Mesothelial cell of epicardium (in vitro differentiated cells): Measurements from ENCODE around the gene PLK1. TPM values are rescaled to one million over a fixed set of nuclear protein-coding genes. Genes with fewer than 3 reads are reported as not detected.

Experiments
- DNase-seq, 2 experiments: peaks; one replicate each; pipeline ENCODE4 v3.0.0; 2021; ENCODE audit warnings: low spot score in 2 of 2; ENCODE audit not compliant: unreplicated experiment in 2 of 2
- H3K27ac Mint-ChIP-seq: 2 replicates; pipeline ENCODE4 v1.8.0; 2021; ENCODE audit warnings: mixed read lengths
- H3K27me3 Mint-ChIP-seq: 2 replicates; pipeline ENCODE4 v1.8.0; 2021; ENCODE audit warnings: low read depth, mixed read lengths
- H3K36me3 Mint-ChIP-seq: 2 replicates; pipeline ENCODE4 v1.8.0; 2021; ENCODE audit warnings: mixed read lengths
- H3K4me1 Mint-ChIP-seq: 2 replicates; pipeline ENCODE4 v1.8.0; 2021; ENCODE audit warnings: mixed read lengths
- H3K4me3 Mint-ChIP-seq: 2 replicates; pipeline ENCODE4 v1.8.0; 2021; ENCODE audit warnings: mild to moderate bottlenecking, moderate library complexity, mixed read lengths
- H3K9me3 Mint-ChIP-seq: 2 replicates; pipeline ENCODE4 v1.8.0; 2021; ENCODE audit warnings: mixed read lengths
- total RNA-seq: library from RNA; stranded (reverse); gene quantifications from 3 replicates; pipeline ENCODE4 v1.2.1, GENCODE V29; 2021
- TF ChIP-seq, protein P1 (sequence below): fragments of 200-600 bp; sonication (generic); IDR thresholded peaks from one replicate; pipeline ENCODE4 v1.5.0; 2021; ENCODE audit warnings: antibody characterized with exemption; ENCODE audit not compliant: unreplicated experiment

PLK1 gene
- total RNA-seq, 1 donor from 2014 or later = 23.8 TPM

DNA sequence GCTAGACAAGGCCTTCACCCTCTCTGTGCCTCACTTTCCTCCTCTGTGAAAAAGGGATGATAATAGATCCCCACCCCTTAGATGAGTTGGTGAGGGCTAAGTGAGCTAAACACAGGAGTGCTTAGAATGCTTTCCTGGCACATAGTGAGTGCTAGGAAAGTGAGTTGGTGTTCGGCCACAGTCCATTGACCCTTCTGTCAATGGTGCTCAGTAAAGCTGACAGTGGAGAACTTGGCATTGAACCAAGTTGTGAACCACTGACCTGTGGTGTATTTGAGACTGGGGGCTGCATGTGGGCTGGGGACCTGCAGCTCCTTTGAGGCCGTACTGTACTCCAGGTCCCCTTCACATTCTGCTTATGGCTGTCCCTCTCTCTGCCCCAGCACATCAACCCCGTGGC is 4.8 kb downstream of the PLK1 start:
- H3K36me3 Mint-ChIP-seq = peaks cover 30% of the 10 kb centered on the region
- H3K4me3 Mint-ChIP-seq = no peak overlapping the region
- TF ChIP-seq, protein P1, sequence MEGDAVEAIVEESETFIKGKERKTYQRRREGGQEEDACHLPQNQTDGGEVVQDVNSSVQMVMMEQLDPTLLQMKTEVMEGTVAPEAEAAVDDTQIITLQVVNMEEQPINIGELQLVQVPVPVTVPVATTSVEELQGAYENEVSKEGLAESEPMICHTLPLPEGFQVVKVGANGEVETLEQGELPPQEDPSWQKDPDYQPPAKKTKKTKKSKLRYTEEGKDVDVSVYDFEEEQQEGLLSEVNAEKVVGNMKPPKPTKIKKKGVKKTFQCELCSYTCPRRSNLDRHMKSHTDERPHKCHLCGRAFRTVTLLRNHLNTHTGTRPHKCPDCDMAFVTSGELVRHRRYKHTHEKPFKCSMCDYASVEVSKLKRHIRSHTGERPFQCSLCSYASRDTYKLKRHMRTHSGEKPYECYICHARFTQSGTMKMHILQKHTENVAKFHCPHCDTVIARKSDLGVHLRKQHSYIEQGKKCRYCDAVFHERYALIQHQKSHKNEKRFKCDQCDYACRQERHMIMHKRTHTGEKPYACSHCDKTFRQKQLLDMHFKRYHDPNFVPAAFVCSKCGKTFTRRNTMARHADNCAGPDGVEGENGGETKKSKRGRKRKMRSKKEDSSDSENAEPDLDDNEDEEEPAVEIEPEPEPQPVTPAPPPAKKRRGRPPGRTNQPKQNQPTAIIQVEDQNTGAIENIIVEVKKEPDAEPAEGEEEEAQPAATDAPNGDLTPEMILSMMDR = no peak
- no peak for DNase-seq
- no peaks in the 10 kb centered on the region for H3K27me3 Mint-ChIP-seq
- H3K27ac Mint-ChIP-seq = no peak overlapping the region
- H3K4me1 Mint-ChIP-seq = peaks cover 18% of the 10 kb centered on the region
- no peaks in the 10 kb centered on the region for H3K9me3 Mint-ChIP-seq

DNA sequence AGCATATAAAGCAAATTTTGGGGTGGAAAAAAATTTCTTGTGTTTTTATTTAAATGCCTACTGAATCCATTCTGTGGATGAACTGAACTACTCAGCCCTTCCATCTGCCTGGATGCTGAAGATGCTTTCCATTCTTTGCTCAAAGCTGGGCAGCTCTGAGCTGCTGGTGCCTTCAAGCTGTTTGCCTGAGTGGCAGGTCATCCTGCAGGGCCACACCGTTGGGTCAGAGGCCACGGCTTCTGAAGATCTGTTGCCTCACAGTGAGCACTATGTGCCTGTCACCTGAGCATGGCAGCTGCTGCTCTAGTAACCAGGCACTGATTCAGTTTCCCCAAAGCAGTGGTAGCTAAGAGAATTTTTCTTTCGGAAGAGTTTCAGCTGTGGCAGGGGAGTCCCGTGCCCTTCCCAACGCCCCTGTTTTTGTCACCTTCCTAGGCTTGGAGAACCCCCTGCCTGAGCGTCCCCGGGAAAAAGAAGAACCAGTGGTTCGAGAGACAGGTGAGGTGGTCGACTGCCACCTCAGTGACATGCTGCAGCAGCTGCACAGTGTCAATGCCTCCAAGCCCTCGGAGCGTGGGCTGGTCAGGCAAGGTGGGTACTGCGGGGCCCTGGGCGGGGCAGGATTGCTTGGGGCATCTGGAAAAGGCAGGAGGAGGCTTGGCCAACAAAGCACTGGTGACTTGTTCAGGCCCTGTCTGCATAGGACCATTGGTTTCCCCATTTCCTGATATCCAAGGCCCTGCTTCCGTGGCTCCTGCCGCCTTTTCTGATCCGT is 8.5 kb downstream of the PLK1 start:
- H3K27me3 Mint-ChIP-seq = no peaks in the 10 kb centered on the region
- no peaks in the 10 kb centered on the region for H3K4me1 Mint-ChIP-seq
- no peak for DNase-seq
- peaks cover 34% of the 10 kb centered on the region for H3K36me3 Mint-ChIP-seq
- no peak overlapping the region for H3K4me3 Mint-ChIP-seq
- no peaks in the 10 kb centered on the region for H3K9me3 Mint-ChIP-seq
- H3K27ac Mint-ChIP-seq = no peak overlapping the region
- TF ChIP-seq, protein P1 = no peak

DNA sequence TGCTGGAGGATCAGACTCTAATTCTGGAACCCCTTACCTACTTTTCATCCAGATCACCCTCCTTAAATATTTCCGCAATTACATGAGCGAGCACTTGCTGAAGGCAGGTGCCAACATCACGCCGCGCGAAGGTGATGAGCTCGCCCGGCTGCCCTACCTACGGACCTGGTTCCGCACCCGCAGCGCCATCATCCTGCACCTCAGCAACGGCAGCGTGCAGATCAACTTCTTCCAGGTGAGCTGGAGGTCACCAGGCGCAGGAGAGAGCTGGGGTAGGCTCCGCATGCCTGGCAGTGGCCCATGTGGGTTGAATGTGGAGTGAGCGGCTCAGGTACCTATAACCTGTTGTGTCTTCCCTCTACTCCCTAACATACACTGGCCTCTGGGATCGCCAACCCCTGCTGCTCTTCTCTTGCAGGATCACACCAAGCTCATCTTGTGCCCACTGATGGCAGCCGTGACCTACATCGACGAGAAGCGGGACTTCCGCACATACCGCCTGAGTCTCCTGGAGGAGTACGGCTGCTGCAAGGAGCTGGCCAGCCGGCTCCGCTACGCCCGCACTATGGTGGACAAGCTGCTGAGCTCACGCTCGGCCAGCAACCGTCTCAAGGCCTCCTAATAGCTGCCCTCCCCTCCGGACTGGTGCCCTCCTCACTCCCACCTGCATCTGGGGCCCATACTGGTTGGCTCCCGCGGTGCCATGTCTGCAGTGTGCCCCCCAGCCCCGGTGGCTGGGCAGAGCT is 10.9 kb downstream of the PLK1 start:
- Mint-ChIP-seq H3K27me3 (no peaks in the 10 kb centered on the region), H3K36me3 (peaks cover 29% of the 10 kb centered on the region), H3K27ac (no peak overlapping the region)

DNA sequence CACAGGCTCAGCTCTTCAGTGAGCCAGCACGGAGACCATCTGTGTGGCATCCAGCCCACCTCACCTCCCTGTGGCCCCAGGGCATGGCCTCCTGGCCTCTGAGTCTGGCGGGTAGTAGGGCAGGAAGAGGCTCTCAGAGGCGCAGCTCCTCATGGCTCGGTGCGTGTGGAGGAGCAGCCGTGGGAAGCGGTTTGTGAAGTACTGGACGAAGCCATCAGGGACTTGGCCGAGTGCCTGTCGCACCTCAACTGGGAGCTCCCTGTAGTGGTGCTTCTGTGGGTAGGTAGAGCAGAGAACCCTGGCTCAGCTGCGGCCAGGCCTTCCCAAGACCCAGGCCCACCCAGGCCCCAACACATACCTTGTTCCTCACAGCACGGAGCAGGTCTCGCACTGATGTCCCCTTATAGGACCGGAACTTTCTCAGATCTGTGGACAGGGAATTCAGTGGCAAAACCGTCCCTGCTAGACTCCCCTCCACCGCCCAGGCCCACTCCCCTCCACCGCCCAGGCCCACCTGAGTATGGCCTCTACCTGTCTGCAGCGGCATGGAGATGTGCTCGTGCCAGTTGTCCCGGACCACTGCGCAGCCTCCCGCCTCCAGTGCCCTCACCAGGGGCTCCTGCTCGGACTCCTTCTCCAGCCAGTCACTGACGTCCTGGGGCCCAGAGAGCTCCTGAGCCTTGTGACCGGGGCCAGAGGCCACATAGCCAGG is 12.2 kb downstream of the PLK1 start:
- peaks cover 26% of the 10 kb centered on the region for H3K36me3 Mint-ChIP-seq
- H3K27ac Mint-ChIP-seq = no peak overlapping the region
- no peaks in the 10 kb centered on the region for H3K27me3 Mint-ChIP-seq
- H3K4me1 Mint-ChIP-seq = peaks cover 7% of the 10 kb centered on the region
- no peak for DNase-seq
- TF ChIP-seq, protein P1 = no peak
- no peaks in the 10 kb centered on the region for H3K9me3 Mint-ChIP-seq
- H3K4me3 Mint-ChIP-seq = no peak overlapping the region

More for the DNA sequence above, 10.9 kb downstream of the PLK1 start:
- Mint-ChIP-seq H3K4me1 (peaks cover under 1% of the 10 kb centered on the region), H3K9me3 (no peaks in the 10 kb centered on the region), H3K4me3 (no peak overlapping the region)
- TF ChIP-seq, protein P1 = no peak
- no peak for DNase-seq

DNA sequence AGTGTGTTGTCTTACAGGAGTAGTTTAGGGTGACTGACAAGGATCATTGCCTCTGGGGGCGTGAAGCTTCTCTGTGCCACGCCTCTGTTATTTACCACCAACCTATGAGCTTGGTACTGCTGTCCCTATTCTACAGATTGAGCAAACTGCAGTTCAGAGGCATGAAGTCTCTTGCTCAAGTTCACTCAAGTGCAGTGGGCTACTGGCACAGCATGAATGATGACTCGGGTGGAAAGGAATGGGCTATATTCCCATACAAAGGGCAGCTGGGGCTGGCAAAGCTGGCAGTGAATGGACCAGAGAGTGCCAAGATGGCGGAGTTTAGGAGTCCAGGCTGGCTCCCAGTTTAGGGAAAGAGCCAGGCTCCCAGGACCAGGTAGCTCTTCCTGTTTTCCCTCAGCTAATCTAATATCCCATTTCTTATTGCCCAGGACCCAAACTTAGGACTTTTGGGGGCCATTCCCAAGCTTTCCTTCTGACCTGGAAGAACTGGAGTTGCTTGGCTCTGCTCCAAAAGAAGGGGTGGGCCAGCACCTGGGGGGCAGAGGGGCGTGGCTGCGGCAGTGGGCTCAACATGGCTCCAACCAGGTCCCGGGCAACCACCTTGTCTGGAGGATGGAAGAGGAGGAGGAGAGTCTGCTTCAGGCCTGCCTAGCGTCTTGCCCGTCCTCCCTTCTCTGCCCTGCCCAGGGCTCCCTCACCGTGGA is 12.9 kb downstream of the PLK1 start:
- no peak overlapping the region for H3K4me3 Mint-ChIP-seq
- H3K27ac Mint-ChIP-seq = no peak overlapping the region
- no peak for DNase-seq
- no peaks in the 10 kb centered on the region for H3K27me3 Mint-ChIP-seq
- TF ChIP-seq, protein P1 = no peak
- H3K9me3 Mint-ChIP-seq = no peaks in the 10 kb centered on the region
- H3K4me1 Mint-ChIP-seq = peaks cover 7% of the 10 kb centered on the region
- peaks cover 26% of the 10 kb centered on the region for H3K36me3 Mint-ChIP-seq
